SK-N-SH treated with all-trans-retinoic acid at 6 μM for 48 hours (cell line): ENCODE data around the gene XRCC3.

Experiments used
- ISL1 ChIP-seq: fragments of 250-450 bp; sonication (Bioruptor Pico); IDR thresholded peaks from 2 replicates; pipeline ENCODE4 v2.1.2; 2022; ENCODE audit warnings: mild to moderate bottlenecking, moderate library complexity
- PATZ1 ChIP-seq: fragments of 250-450 bp; sonication (Bioruptor Pico); IDR thresholded peaks from 2 replicates; pipeline ENCODE4 v1.8.0; 2020; ENCODE audit warnings: mild to moderate bottlenecking, moderate library complexity, borderline replicate concordance
- RARB ChIP-seq: fragments of 250-450 bp; sonication (Bioruptor Pico); IDR thresholded peaks from 2 replicates; pipeline ENCODE4 v1.8.0; 2021; ENCODE audit warnings: mild to moderate bottlenecking, moderate library complexity
- ZFP3 ChIP-seq: fragments of 250-450 bp; sonication (Bioruptor Pico); IDR thresholded peaks from 2 replicates; pipeline ENCODE4 v1.5.0; 2020; ENCODE audit warnings: mild to moderate bottlenecking, moderate library complexity
- ZNF565 ChIP-seq: fragments of 450-650 bp; formaldehyde crosslinking; conservative IDR thresholded peaks from 2 replicates; pipeline ENCODE4 v1.5.0; 2020; ENCODE audit warnings: low read depth, mild to moderate bottlenecking, moderate library complexity
- TF ChIP-seq, protein P1 (sequence below): fragments of 250-450 bp; sonication (Bioruptor Pico); IDR thresholded peaks from 2 replicates; pipeline ENCODE4 v1.5.1; 2021; ENCODE audit warnings: mild to moderate bottlenecking, moderate library complexity

- no peak for TF ChIP-seq ZNF565
- no peak for TF ChIP-seq RARB
- TF ChIP-seq PATZ1 (CRISPR knock-in tag), result no peak
- no peak for TF ChIP-seq ZFP3 (CRISPR knock-in tag)
- TF ChIP-seq, protein P1, sequence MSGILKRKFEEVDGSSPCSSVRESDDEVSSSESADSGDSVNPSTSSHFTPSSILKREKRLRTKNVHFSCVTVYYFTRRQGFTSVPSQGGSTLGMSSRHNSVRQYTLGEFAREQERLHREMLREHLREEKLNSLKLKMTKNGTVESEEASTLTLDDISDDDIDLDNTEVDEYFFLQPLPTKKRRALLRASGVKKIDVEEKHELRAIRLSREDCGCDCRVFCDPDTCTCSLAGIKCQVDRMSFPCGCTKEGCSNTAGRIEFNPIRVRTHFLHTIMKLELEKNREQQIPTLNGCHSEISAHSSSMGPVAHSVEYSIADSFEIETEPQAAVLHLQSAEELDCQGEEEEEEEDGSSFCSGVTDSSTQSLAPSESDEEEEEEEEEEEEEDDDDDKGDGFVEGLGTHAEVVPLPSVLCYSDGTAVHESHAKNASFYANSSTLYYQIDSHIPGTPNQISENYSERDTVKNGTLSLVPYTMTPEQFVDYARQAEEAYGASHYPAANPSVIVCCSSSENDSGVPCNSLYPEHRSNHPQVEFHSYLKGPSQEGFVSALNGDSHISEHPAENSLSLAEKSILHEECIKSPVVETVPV (CRISPR knock-in tag), result no peak
- no peak for TF ChIP-seq ISL1 (CRISPR knock-in tag)
Measured at GRCh38 chr14:103650213-103650612, 65.0 kb downstream of the XRCC3 start.
